Left ventricle myocardium inferior (tissue), 1 donor: ENCODE results near the gene KCNJ10. TPM values are rescaled to one million over a fixed set of nuclear protein-coding genes. Genes with fewer than 3 reads are reported as not detected.

Experiments used
- DNase-seq: peaks from one replicate; pipeline ENCODE4 v3.0.0-alpha.2; 2020
- H3K27ac ChIP-seq: fragments of 200-600 bp; replicated peaks from 2 replicates; pipeline ENCODE4 v1.8.0; 2021
- H3K27me3 ChIP-seq: fragments of 200-600 bp; 2 replicates; pipeline ENCODE4 v1.8.0; 2021; ENCODE audit warnings: low read depth
- H3K36me3 ChIP-seq: fragments of 200-600 bp; 2 replicates; pipeline ENCODE4 v1.8.0; 2021
- H3K4me1 ChIP-seq: fragments of 200-600 bp; 2 replicates; pipeline ENCODE4 v1.8.0; 2021
- H3K4me3 ChIP-seq: fragments of 200-600 bp; 2 replicates; pipeline ENCODE4 v1.8.0; 2021; ENCODE audit warnings: mild to moderate bottlenecking, moderate library complexity
- H3K9me3 ChIP-seq: fragments of 200-600 bp; replicated peaks from 2 replicates; pipeline ENCODE4 v1.8.0; 2021
- CTCF ChIP-seq: fragments of 200-600 bp; IDR thresholded peaks from 2 replicates; pipeline ENCODE4 v1.8.0; 2021; ENCODE audit warnings: antibody characterized with exemption, mild to moderate bottlenecking, borderline replicate concordance
- intact Hi-C: fragments of 100-400 bp; cut with micrococcal nuclease; formaldehyde crosslinking; loops from one replicate; pipeline ENCODE4 v1.11.0; 2022
- total RNA-seq: library from RNA; stranded (reverse); fragmentation: NEBNext Ultra II Directional; extraction: Animal tissue kit (Norgen Biotek cat#: 25700); gene quantifications from one replicate; pipeline ENCODE4 v1.2.1, GENCODE V29; 2021
- donor health status: DM: no; HTN: yes; CAD: no; lungs with severe emphysema.

KCNJ10 gene
- total RNA-seq, 1 donor from 2014 or later = not detected

GRCh38 chr1:160108888-160109662 lies 39.1 kb upstream of the KCNJ10 start:
- intact Hi-C loops = no loop called here
- Histone ChIP-seq H3K27me3 (peaks cover 5% of the 10 kb centered on the region), H3K9me3 (no peaks in the 10 kb centered on the region), H3K27ac (peak overlapping the region; percentile 5), H3K4me3 (no peak overlapping the region), H3K36me3 (no peaks in the 10 kb centered on the region), H3K4me1 (peaks cover 15% of the 10 kb centered on the region)
- DNase-seq = no peak
- peak; percentile 67 for TF ChIP-seq CTCF

GRCh38 chr1:160107512-160107911 lies 37.6 kb upstream of the KCNJ10 start:
- Histone ChIP-seq H3K4me3 (no peak overlapping the region), H3K27ac (no peak overlapping the region), H3K36me3 (no peaks in the 10 kb centered on the region), H3K4me1 (peaks cover 13% of the 10 kb centered on the region), H3K27me3 (peaks cover 5% of the 10 kb centered on the region), H3K9me3 (no peaks in the 10 kb centered on the region)
- DNase-seq = no peak
- TF ChIP-seq CTCF = no peak
- intact Hi-C loops = no loop called here

DNA sequence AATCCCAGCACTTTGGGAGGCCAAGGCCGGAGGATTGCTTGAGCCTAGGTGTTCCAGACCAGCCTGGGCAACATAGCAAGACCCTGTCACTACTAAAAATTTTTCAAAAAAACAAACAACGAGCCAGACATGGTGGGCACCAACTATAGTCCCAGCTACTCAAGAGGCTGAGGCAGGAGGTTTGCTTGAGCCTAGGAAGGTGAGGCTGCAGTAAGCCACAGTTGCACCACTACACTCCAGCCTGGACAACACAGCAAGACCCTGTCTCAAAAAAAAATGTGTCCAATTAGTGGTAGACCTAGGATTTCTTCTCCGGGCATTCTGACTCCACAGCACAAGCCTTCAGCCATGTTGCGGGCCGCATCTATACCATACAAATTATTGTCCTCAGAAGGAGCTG lies 35.2 kb upstream of the KCNJ10 start:
- no peaks in the 10 kb centered on the region for H3K27me3 ChIP-seq
- peaks cover 31% of the 10 kb centered on the region for H3K4me1 ChIP-seq
- no peak overlapping the region for H3K4me3 ChIP-seq
- H3K9me3 ChIP-seq = no peaks in the 10 kb centered on the region
- intact Hi-C loops = no loop called here
- no peaks in the 10 kb centered on the region for H3K36me3 ChIP-seq
- TF ChIP-seq CTCF = no peak
- DNase-seq = no peak
- H3K27ac ChIP-seq = peak overlapping the region; percentile 34

DNA sequence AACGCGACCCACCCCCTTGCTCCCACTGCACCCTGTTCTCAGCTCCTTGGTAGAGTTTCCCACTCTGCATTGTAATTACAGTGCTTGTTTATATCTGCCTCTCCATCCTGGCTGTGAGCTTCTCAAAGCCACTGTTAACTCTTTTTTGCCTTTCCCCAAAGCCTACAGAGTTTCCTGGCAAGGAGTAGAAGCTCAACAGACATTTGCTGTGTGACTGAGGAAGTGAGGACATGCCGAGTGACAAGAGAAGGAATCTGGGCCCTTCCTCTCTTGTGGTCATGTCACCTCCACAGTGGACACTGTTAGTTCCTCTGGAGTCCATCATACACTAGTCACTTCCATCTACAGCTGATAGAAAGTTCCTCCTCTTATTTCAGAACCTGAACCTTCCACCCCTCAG lies 34.5 kb upstream of the KCNJ10 start:
- no peaks in the 10 kb centered on the region for H3K36me3 ChIP-seq
- no peaks in the 10 kb centered on the region for H3K9me3 ChIP-seq
- no peak overlapping the region for H3K4me3 ChIP-seq
- peaks cover 34% of the 10 kb centered on the region for H3K4me1 ChIP-seq
- no peaks in the 10 kb centered on the region for H3K27me3 ChIP-seq
- TF ChIP-seq CTCF = no peak
- peak overlapping the region; percentile 34 for H3K27ac ChIP-seq
- DNase-seq = no peak
- intact Hi-C loops = no loop called here

DNA sequence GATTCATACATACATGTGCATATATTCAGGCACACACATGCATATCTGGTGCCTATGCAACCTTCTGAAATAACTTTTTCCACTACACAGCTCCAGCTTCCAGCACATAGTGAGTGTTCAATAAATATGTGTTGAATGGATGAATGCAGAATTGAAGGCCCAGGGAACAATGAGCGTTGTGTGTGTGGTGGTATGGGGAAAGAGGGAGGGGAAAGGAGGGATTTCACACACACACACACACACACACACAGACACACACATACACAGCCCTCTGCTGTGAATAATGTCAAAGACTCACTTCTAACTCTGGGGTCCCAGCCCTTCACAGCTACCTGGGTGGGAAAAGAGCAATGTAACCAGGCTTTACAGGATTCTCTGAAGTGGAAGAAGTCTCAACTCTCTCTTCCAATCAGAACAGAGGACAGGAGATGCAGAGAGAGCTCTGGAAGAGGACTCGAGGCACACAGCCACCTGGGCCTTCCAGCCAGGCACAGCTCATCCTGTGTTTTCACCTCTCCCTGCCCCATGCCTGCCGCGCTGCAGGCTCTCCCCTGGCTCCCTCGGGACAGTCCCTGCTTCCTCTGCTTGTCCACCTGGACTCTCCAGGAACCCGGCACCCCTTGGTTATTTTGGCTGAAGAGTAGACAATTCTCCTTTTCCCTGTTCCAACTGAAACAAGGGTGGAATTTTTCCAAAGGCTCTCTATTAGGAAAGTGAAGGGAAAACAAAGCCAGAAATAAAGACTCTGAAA lies 33.9 kb upstream of the KCNJ10 start:
- intact Hi-C loops = no loop called here
- no peak for DNase-seq
- peak overlapping the region; percentile 34 for H3K27ac ChIP-seq

More for the DNA sequence above, 33.9 kb upstream of the KCNJ10 start:
- Histone ChIP-seq H3K4me1 (peaks cover 39% of the 10 kb centered on the region), H3K4me3 (no peak overlapping the region), H3K27me3 (no peaks in the 10 kb centered on the region), H3K36me3 (no peaks in the 10 kb centered on the region), H3K9me3 (no peaks in the 10 kb centered on the region)
- no peak for TF ChIP-seq CTCF
